IPS DF 4.7 (cell line): ENCODE data around the gene KRTAP2-3.
"Not testable (repeated sequence)": the region's sequence is repeated elsewhere in the genome, so short reads cannot be mapped to it uniquely, and the experiment has no call there.

ENCODE experiments used
- DNase-seq: peaks from one replicate; pipeline ENCODE4 v3.0.0-alpha.2; 2013; ENCODE audit warnings: low spot score; ENCODE audit errors: extremely low read depth

The KRTAP2-3 gene

GRCh38 chr17:41034346-41034935 is 25.5 kb downstream of the KRTAP2-3 start, which contains the start of gene KRTAP1-3:
Gene KRTAP1-3 (minus strand): TSS chr17:41034874. CDS start chr17:41034821, 53 bp downstream.
- DNase-seq: not testable (repeated sequence)

DNA sequence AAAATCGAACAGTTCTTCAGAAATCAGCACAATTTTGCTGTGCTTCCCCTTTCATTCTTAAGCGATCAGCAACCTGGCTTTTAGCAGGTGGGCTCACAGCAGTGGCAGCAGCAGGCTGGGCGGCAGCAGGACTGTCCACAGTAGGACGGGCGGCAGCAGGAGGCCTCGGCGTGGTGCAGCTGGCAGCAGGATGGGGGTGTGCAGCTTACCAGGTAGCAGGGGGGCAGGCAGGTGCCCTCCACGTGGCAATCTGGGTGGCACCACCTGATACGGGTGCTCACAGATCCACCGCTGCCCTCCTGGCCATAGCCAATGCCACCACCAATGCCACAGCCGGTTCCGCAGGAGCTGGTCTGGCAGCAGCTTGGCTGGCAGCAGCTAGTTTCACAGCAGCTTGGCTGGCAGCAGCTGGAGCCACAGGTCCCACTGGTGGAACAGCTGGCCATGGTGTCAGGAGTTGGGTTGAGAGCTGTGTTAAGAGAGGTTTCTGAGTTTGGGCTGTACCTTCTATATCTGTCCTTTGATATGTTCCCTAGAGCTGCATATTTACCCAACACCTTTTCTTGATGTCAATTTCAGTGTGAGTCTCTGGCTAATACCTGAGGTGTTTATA is 30.2 kb downstream of the KRTAP2-3 start, which contains the start of gene KRTAP1-4:
KRTAP1-4 (minus strand) TSS at position 563 of the 613 bp plus-strand sequence; CDS start at position 446, 117 bp downstream.
- no peak for DNase-seq

GRCh38 chr17:41026715-41027471 is 33.0 kb downstream of the KRTAP2-3 start, which contains the start of gene KRTAP1-5:
Gene KRTAP1-5 (minus strand): TSS chr17:41027208. CDS start chr17:41027155, 53 bp downstream.
- no peak for DNase-seq

- no peak for DNase-seq
These were observed 35.2 kb downstream of the KRTAP2-3 start for GRCh38 chr17:41024697-41025096.

DNA sequence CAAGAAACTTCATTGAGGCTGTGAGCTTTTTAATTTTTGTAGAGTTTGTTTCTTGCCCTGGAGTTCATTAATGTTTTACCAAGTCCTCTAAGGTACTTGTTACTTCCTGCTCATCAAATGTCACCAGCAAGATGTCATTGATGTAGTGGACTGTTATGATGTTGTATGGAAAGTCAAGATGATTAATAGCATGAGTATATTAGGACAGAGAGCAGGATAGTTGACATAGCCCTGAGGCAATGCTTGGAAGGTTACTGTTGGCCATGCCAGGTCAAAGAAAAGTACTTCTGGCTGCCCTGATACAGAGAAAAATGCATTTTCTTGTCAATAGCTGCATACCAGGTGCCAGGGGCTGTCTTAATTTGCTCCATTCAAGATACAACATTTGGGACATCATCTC is 39.6 kb downstream of the KRTAP2-3 start:
- DNase-seq: no peak

GRCh38 chr17:41019415-41019814 is 40.5 kb downstream of the KRTAP2-3 start:
- DNase-seq: no peak

GRCh38 chr17:41018541-41018940 is 41.4 kb downstream of the KRTAP2-3 start:
- no peak for DNase-seq

DNA sequence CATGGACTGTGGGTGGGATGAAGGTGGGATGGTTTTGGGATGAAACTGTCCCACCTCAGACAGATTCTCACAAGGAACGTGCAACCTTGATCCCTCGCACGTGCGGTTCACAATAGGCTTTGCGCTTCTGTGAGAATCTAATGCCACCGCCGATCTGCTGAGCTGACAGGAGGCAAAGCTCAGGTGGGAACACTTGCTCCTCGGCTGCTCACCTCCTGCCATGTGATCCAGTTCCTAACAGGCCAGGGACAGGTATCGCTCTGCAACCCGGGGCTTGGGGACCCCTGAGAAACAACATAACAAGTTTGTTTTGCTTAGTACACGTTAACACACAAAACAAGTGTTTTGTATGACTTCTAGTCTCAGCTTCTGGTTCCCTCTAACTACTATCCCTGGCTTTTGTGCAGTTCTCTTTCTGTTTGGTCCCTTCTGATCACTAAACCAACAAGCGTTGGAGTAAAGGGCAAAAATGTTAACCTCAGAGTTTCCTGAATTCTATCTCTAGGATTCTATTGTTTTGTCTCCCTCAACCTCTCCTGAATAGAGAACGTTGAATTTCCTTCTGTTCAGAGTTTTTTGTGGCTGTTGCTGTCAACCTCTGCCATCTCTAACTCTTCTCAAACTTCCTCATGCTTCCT is 43.2 kb downstream of the KRTAP2-3 start:
- no peak for DNase-seq

DNA sequence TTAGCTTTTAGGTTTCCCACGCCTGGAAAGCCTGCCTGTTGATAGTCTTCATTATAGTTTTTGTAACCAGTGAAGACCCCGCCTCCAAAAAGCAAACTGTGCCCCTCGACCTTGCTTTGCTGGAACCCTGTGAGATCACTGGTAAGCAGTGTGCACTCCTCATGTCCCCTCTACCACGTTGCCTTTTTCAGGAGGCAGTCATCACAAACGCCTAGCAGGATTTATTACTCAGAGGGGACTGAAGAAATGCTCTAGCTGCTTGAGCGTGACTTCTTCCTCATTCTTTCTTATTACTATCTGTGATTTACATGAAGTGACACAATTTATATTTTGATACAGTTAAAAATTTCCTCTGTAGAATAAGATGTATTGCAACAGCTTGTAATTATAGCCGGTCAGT is 44.5 kb downstream of the KRTAP2-3 start:
- DNase-seq: no peak

DNA sequence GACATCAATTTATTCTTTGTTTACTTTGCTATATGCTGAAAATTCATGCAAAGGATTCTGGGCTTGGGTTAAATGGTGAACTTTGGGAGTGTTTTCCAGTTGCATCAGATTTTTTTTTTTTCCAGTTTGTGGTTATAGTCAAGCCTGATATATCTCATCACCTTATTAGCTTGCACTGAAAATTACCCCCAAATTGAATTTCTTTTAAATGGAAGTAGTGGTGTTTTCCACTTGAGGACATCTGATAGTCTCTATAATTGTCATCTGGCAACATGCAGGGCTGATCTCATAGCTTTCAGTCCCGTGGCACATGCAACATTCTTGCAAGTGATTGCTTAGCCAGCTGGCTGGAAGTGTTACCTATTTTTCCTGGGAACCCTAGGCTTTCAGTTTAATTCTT is 46.3 kb downstream of the KRTAP2-3 start:
- DNase-seq: no peak

- DNase-seq: no peak
These were observed 46.7 kb downstream of the KRTAP2-3 start for GRCh38 chr17:41013181-41013580.

DNA sequence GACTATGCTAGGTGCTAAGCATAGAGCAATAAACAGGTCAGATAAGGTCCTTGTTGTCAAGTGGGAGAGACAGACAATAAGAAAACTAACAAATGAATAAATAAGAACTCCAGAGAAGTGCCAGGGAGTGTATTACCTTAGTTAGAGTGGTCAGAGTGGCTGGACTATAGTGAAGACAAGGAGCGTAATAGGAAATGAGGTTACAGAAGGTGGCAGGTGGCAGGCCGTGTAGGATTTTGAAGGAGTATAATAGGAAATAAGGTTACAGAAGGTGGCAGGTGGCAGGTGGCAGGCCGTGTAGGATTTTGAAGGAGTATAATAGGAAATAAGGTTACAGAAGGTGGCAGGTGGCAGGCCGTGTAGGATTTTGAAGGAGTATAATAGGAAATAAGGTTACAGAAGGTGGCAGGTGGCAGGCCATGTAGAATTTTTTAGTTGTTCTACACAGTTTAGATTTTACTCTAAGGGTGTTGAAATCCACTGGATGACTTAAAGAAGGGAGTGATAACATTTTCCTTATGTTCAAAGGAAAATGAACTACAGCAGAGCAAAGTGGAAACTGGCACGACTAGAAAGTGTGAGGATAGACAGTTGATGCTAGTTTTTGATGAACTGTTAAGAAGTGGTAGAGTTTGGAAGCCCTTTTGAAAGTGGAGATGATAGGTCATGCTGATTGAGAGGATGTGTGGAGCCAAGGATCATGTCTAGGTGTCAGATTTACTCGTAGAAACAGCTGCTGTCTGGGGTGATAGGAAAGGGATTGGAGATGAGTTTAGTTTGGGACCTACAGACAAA is 47.4 kb downstream of the KRTAP2-3 start:
- DNase-seq: no peak

GRCh38 chr17:41010441-41010840 is 49.5 kb downstream of the KRTAP2-3 start:
- DNase-seq: no peak

GRCh38 chr17:41009936-41010335 is 50.0 kb downstream of the KRTAP2-3 start:
- no peak for DNase-seq

DNA sequence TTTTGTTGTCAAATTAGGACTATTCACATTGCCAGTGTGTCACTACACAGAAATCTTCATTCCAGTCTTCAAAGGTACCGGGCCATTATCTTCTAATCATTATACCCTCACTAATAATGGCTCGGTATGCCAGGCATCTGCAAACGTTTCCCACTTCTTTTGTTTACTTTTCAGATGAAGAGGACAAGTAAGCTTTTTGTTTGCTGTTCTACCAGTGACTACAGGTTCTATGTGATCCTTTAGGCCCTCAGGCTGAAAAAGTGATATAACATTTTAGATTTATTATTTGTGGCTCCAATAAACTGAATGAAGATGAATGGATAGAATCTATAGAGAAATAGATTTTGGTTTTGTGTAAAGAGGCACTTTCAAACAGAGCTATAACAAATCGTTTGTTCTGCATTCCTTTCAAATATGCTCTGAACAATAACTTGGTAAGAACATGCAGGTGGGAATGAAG is 50.6 kb downstream of the KRTAP2-3 start:
- no peak for DNase-seq
